GM19238 (cell line): ENCODE measurements around the gene TNFRSF11A.

Experiments
- DNase-seq: peaks from one replicate; pipeline ENCODE4 v3.0.0; 2011; ENCODE audit warnings: low spot score; ENCODE audit not compliant: insufficient read length

Gene TNFRSF11A

DNA sequence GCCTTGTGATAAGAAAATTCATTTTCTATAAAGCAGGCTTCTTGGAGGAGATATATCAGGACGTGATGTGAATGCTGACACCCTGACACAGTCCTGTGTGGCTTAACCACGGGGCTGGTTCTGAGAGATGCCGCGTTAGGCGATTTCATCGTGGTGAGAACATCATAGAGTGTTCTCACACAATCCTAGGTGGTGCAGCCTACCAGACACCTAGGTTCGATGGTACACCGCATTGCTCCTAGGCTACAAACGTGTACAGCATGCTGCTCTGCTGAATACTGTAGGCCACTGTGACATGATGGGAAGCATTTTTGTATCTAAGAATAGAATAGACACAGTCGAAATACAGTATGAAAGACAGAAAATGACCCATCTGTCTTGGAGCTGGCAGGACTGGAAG lies 82.5 kb downstream of the TNFRSF11A start:
- DNase-seq, result no peak

DNA sequence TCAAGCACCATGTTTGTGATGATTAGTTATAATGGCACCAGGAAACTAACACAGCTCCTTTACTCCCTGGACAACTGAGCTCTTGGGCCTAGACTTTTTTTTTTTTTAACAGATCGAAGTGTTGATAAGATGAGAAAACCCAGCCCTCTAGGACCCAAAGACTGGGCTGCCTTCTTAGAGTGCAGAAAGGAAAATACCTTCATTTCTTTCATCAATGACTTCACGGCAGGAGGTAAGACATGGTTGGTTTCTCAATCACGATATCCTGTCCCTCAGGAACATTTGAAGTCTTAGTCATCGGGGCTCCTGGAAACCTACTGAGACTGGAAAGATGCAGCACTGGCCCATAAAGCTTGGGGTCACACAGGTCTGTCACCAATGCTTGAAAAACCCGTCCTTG lies 84.7 kb downstream of the TNFRSF11A start:
- no peak for DNase-seq

DNA sequence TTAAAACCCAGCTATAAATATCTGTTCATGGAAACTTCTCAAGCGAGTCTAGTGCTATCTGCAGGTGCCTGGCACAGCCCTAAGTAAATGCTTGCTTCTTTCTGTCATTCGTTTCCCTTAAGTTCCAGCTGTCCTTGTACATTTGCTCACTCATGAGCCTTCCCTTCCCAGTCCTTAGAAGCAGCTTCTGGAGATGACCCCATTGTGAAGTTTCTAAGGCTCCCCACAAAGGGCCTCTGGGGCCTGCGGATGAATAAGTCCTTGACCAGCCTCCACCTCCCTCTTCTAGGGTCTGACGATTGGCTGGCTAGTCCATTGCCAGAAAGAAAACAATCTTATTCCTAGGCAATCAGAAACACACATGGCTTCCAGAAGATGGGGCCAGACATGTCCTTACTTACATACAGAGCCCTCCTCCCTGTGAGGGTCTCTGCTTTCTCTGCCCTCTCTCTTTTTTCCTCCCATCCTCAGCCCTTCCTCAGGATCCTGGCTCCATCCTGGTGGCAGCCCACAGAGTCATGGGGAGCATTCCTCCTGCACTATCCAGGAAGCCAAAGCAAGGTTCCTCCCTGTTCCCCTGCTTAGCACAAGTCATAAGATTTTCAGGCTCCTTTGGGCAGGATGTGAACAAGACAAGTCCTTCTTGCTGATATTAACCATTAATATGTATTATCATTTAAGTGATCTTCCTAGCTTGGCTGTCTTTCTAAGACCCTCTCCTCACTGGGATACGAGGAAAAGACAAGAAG lies 87.3 kb downstream of the TNFRSF11A start:
- DNase-seq, result no peak

GRCh38 chr18:62413206-62413605 lies 88.1 kb downstream of the TNFRSF11A start:
- no peak for DNase-seq

DNA sequence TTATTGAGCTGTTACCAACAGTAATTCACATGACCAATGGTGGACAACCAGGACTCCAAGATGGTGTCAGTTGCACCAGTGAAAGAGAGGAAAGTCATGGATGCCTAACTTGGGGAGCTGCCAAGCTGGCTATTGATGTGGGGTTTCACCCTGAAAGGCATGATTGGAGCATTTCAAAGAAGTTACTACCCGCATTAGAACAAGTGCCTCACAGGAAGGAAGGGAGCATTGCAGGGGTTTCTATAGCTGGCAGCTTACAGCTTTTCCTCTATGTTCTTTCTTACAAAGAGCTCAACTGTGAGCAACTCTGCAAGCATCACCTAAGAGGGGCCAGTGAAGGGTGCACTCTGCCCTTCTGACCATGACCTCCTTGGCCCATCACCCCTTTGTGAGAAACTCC lies 93.1 kb downstream of the TNFRSF11A start:
- no peak for DNase-seq

- DNase-seq, result no peak
Observed at GRCh38 chr18:62420151-62420512, 95.0 kb downstream of the TNFRSF11A start.

- peak; percentile 51 for DNase-seq
Observed at GRCh38 chr18:62420513-62421209, 95.6 kb downstream of the TNFRSF11A start.

DNA sequence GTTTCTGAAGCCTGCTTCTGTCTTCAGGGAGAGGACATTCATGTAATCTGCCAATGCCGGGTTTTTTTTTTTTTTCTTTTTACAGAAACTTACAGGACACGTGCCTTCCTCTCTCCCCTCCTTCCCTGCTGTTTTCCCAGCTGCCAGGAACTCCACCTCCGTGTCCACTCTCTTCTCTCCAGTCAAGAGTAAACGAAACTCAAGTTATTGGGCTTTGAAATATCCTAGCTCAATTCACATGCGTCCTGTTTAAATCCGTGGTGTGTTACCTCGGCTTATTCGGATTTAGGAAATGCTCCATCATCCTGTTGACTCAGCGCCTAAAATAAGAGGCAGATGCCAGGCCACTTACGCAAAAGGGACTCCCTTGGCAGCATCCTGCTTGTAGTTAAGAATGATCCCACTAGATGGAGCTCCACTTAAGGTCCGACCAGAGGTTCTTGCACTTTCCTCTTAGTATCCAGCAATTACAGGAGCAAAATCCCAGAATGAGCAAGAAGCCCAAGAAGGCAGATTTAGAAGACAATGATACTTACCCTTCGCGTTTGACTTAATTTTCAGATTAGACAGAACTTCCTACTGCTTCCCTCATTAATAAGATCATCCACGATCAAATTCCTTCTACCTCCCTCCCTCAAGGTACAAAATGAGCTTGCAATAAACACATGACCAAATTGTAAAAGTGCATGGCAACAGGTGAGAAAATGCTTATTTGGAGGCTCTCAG lies 100.5 kb downstream of the TNFRSF11A start:
- DNase-seq, result no peak

- DNase-seq, result no peak
Observed at GRCh38 chr18:62426191-62426488, 101.0 kb downstream of the TNFRSF11A start.

- DNase-seq, result no peak
Observed at GRCh38 chr18:62432176-62432575, 107.1 kb downstream of the TNFRSF11A start.

GRCh38 chr18:62434798-62435197 lies 109.7 kb downstream of the TNFRSF11A start:
- no peak for DNase-seq

DNA sequence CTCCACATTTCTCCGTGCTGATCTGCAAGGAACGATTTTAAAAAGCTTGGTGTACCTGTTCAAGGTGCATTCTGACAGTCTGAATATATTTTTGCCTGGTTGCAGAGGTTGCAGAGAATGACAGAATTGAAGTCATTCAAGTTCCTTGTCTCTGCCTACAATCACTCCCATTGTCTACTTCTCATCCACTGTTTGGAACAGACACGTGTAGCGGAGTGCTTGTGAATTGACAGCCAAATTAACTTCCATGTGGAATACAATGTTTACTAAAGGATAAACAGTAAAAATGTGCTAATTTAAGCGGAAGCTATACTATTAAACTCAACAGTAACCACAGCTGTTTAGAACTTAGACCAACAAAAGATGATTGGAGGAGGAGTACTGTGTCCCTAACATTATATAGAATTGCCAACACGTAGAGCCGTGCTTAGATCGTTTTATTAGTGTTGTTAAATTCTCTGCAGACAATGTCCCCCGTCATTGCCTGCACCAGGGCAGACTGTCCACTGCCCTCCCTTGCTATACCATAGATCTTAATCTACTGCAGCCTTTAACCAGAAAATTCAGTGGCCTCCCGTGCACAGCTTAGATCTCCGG lies 110.4 kb downstream of the TNFRSF11A start:
- no peak for DNase-seq

DNA sequence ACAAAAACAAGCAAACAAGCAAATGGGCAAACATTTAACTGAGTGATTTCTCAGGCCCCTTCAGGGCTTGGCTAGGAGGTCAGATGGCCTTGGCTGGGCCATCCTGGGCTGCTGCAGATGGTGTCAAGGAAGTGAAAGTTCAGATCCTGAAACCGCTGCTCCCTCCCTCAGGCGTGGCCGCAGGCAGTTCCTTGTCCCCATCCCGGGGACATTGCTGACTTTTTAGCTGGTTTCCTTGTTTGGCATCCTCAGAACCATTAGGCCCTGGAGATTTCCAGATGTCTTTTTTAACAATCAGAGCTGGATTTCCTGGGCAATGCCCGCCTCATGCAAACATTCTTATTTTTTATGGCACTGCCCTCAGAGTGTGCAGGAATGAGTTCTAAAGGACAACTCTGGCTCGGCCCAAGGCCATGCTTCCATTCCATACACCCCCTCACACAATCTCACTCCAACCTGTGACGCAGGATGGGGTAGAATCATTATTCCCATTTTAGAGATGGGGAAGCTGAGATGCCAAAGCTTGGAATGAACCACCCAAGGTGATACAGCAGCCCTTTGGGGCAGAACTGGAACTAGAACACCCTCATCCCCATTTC lies 111.6 kb downstream of the TNFRSF11A start:
- DNase-seq, result no peak

DNA sequence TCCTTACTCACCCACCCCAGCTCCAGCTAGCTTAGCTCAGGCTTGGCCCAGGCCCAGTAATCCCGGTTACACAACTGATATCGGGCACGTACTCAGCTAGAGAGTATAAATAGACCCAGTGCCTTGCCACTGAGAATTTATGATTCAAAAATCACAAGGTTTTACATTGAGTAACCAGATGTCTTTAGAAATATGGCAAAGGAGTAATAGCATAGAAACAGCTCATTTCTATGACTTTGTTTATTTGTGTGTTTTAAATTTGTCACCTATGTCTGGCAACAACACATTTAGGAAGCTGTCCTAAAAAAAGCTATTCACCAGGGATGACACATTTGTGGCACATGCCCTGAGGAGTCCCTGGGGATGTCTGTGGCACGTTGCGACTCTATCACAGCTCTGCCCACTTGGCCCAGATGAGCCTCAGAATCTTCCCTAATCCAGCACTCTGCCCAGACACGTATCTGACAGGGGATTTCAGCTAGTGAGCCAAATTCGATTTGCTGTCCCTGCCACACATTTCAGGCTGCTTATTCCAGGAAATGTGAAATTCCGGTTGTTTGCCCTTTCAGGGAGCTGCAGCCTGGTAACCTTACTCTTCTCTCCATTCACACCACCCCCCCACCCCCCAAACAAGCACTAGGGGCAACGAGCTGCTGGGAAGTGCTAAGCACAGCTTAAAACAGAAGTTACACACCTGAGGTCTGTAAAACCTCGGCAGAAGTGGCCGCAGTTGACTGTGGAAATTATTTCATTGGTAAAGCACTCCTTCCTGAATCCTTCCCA lies 112.3 kb downstream of the TNFRSF11A start:
- no peak for DNase-seq

GRCh38 chr18:62438018-62438329 lies 112.9 kb downstream of the TNFRSF11A start:
- no peak for DNase-seq

- DNase-seq, result no peak
Observed at GRCh38 chr18:62438402-62438801, 113.3 kb downstream of the TNFRSF11A start.

GRCh38 chr18:62438866-62439265 lies 113.8 kb downstream of the TNFRSF11A start:
- no peak for DNase-seq
